ENCODE data around the gene RNF32.
"Not testable (repeated sequence)": the region's sequence is repeated elsewhere in the genome, so short reads cannot be mapped to it uniquely, and the experiment has no call there.

Gene RNF32

DNA sequence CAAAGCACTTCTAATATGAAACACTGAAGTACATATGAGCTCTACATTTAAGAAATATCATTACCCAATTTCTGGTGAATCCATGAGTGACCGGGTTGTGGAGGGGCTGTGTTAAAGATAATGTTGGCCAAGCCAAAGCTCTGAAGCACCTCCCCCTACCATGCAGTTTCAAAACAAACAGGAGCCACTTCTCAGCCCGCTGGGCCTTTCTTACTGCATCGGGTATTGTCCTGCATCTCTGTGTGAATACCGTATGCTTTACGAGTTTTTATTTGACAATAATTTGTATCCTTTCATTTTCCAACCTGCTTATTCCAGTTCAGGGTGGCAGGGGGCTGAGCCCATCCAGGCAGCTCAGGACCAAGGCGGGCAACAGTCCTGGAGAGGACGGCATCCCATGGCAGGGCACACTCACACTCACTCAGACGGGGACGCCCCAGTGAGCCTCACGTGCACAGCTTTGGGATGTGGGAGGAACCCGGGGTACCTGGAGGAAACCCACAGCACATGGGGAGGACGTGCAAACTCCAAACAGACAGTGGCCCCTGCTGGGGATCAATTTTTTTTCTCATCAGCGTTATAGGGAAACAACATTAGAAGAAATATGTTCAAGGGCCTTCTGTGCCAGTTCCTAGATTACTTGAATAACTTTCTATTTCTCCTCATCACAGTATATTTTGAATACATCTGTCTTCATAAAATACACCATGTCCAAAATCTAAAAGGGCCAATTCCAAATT lies 1.9 kb downstream of the RNF32 start:
- no peak for DNase-seq

DNA sequence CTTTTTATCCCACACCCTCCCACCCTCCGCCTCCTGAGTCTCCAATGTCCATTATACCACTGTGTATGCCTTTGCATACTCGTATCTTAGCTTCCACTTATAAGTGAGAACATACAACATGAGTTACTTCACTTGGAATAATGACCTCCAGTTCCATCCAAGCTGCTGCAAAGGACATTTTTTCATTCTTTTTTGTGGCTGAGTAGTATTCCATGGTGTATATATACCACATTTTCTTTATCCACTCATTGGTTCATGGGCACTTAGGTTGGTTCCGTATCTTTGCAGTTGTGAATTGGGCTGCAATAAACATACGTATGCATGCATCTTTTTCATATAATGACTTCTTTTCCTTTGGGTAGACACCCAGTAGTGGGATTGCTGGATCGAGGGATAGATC lies 6.8 kb downstream of the RNF32 start:
- not testable (repeated sequence) for DNase-seq

DNA sequence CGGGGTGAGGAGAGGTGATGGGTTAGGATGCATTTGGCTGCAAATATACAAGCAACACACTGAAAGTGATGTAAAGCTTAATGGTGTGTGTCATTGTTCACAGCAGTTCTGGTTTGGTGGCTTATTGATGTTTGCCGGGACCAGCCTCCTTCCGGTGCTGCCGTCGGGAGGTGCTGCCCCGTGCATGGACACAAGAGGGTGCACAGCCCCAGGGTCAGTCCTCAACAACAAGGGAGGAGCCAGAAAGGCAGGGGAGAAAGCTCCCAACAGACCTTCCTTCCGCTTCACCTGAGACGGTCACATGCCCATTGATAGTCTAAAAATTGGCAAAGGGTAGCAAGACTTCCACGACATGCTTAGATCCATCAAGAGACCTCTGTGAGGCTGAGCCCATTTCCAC lies 9.5 kb downstream of the RNF32 start:
- DNase-seq, result no peak

DNA sequence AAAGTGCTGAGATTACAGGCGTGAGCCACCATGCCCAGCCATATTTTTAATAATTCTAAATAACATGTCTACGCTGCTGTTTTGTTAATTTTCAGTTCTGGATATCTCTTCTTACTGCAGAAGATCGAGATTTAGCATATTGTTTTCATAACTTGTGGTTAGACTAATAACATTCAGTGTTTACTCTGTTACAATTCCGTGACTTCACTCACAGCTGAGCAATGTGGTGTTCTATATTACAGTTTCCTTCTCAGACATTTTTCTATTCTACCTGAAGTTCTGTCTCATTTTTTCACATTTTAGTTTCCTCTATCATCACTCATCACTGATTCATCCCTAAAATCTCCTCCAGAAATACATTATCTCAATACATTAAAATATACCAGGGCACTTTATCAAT lies 10.9 kb downstream of the RNF32 start:
- no peak for DNase-seq

DNA sequence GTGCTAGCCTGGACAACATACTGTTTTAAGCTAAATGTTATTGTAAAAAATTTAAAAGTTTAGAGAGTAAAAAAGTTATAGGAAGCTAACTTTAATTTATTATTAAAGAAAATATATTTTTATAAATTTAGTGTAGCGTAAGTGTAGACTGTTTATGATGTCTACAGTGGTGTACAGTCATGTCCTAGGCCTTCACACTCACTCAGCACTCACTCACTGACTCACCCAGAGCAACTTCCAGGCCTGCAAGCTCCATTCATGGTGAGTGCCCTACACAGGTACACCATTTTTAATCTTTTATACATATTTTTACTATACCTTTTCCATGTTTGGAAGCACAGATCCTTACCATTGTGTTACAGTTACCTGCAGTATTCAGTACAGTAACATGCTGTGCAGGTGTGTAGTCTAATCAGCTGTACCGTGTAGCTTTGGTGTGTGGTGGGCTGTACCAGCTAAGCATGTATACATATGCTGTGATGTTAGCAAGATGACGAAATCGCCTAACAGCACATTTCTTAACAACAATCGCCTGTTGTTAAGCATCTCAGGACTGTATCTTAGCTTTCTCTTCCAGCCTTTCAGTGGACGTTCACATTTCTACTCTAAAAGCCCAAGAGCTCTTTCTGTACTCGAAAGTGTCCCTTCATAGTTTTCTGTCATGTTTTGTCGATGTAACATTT lies 12.5 kb downstream of the RNF32 start:
- DNase-seq, result no peak

DNA sequence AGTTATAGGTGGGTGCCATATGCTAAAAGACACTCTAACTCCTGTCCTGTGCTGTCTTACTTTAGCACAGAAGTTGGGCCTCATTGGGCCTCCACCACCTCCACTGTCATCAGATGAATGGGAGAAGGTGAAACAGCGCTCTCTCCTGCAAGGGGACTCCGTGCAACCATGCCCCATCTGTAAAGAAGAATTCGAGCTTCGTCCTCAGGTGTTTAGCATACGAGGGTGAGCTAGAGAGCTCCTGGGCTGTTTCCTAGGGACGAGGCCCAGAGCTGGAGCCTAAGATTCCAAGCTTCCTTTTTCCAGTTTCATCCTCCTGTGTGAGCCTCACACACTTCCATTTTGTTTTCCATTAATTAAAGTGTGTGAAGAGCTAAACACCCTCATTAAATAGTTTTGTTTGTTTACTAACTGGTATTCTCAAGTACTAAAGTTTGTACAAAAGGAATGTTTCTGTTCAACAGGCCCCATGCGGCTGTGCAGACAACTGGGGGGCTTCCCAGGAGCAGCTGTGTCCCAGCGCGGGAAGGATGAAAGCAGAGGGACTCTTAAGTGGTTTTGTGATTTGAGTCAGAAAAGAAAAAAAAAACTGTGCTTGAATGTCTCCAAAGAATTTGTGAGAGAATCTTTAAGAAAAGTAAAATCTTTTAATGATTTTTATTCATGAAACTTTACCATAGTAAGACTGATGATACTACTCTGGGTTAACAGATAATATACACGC lies 14.1 kb downstream of the RNF32 start:
- no peak for DNase-seq

DNA sequence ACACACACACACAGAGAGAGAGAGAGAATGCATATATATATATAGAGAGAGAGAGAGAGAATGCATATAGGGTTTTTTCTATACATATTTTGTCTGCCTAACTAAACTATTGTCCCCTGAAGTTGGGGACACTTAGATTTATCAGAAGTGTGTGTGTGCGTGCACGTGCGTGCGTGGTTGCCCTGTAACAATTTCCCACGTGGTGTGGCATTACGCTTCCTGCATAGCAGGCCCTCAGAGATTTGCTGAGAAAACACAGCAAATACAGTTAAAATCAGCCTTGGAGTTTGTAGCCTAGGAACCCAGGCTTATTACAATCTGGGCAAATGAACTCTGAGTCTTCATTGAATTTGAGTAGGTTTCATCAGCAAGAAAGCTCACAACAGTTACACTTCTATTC lies 14.7 kb downstream of the RNF32 start:
- no peak for DNase-seq

DNA sequence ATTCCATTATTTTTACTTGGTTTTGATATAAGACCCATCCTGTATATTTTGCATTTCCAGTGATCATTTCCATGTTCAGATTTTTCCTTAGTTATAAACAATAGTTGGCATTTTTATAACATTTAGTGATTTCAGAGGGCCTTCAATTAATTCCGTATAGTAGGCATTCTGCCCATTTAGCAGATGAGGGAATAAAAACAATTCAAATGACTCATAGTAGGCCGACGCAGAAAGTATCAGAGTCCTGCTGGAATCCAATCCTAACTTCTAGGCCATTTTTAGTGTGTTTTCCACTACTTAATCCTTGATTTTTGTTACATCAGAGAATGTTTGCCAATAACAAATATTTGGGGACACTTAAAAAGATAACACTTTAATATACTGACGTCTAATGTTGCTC lies 15.4 kb downstream of the RNF32 start:
- no peak for DNase-seq

DNA sequence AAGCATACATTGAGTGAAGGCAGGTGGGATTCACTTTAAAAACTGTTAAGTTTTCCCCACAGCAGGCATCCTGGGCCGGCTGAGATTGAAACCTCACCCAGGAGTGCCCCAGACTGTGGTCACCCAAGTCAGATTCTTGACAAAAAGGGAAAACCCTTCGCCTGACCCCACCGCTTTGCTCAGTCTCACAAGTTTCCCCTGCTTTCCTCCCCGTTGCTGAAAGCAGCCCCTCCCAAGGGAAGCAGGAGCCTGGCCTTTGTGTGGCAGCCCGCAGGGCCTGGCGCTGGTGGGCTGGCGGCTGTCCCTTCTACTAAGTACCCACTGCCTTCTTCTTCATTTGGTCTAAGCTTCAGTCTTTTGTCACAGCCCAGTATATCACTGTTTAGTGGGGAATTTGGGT lies 16.0 kb downstream of the RNF32 start:
- DNase-seq, result no peak

DNA sequence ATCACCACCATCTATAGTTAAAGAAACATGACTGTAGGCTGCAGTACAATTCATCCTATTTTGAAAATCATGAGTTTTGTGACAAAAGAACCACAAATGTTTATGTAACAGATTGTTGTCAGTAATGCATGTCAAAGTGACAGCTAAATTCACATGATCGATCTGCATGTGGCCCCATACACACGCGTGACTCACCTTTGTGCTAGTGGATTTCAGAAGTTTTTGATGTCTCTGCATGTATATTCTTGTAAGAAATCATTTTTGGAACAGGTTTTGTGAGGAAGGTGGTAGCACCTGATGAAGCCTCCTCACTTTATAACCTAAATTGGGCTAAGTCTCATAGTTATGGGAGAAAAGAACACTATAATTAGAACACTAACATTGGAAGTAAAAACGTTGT lies 17.1 kb downstream of the RNF32 start:
- DNase-seq, result no peak

DNA sequence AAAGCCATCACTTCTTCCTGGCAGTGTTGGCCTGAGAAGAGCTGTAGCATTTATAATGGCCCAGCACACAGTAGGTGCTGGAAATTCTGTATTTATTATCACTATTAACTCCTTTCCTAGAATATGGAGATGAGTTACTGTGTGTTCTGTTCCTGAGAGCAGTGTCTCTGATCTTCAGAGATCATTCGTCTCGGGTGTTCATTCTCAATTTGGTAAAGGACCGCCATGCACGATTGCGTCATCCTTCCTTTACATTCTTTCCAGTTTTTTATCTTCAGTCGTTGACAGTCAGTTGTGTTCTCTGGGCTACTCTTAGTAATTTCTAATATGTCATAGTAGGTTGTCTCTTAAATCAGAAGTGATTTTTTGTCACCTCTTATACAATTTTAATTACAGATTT lies 18.6 kb downstream of the RNF32 start:
- no peak for DNase-seq

DNA sequence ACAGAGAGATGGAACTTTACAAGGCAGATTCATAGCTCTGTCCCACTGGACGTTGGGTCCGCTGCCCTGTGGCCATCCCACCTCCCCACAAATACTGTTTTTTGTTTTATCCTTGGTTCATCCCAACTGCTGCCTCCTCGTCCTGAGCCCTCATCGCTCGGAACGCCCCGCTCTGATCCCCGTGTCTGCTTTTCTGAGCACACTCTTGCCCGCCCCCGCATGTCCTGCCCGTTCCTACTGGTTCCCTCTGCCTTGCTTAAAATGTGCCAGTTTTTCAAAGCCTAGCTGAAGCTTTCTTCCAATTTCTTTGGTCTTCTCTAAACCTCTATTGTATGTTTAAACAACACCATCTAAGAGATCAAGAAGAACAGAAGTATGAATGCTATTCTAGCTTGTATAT lies 19.4 kb downstream of the RNF32 start:
- no peak for DNase-seq

DNA sequence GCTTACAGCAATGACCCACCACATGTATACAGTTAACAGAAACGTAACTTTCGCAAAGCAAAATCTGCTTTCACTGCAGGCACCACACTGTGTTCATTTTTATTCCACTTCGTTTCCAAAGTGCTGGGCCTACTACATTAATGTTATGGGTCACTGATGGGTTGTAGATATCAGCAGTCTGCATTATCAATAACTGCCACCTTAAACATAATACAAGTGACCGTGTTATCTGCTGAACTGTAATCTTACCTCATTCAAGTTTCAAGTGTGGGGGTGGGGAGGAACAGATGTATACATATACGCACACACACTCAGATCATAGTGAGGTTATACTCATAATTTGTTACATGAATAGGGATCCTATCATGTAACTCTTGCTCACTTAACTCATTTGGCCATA lies 21.1 kb downstream of the RNF32 start:
- DNase-seq, result no peak

DNA sequence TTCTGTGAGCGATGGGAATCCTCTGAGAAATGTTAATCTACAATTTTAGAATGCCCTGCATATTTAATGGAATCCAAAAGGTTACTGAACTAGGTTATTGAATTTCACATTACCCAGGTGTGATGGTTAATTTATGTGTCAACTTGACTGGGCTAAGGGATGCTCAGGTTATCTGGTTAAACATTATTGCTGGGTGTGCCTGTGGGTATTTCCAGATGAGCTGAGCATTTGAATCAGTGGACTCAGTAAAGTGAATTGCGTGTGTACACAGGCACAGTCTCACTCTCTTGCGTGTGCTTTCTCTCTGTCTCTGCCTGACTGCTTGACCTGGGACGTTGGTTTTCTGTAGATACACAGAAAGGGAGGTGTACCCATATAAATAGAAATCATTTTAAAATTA lies 21.7 kb downstream of the RNF32 start:
- no peak for DNase-seq

DNA sequence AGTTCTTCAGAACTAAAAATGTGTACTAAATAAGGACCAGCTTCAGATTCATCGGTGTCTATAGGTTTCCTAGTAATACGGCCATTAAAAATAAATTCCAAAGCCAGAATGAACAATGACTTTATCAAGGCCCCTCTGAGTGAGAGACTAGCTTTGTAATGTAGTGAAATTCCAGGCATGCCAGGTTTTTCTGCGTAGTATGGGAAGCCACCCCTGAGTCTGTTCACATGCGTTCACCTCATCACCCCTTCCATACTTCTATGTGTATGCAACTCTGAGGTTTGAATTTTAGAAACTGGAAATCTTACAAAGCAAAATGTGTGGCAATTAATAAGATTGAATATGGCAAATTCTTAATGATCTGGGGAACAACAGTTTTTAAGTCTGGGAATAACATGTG lies 24.5 kb downstream of the RNF32 start:
- DNase-seq, result no peak

DNA sequence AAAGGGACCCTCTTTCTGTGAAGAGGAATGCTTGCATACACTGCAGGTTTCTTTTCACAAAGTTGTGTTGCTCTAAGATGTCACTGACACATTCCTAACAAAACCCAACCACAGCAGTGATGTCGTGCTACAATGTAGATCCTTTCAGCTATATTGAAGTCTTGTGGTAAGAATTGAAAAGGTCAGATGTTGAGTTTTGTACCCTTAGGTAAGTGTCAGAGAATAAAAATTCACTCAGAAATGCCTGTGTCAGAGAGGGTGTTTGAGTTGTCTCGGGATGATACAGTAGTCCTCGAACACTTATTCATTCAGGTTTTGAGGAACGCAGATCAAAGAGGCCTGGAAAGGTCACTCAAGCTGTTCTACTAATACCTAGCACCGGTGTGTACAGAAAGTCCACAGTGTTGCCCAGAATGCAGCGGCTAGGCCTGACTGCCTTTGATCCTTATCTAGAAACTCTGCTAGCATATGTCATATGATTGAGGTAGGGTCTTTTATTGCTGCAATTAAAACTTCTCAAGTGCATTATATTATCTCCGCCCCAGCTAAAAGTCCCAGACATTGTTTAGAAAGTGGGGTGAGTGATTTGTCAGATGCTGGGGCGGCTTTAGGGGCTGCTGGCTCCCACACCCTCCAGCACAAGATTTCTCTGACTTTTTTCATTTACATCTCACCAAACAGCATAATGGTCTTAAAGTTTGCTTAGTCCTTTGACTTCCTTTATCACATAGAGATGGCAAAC lies 26.0 kb downstream of the RNF32 start:
- no peak for DNase-seq

DNA sequence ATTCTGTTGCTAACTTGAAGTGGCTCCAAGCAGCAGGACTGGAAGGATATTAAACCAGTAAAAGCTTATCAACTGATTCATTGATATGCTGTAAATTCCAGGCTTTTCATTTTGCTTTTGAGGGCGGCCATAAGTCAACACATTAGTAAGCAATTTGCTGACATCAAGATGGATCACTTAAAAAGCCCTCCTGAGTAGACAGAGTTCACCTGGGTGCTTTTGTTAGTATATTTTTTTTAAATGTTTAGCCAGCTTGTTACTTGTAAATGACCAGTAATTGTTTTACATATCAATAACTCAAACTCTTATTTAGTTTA lies 26.5 kb downstream of the RNF32 start:
- peak; percentile 56 for DNase-seq

DNA sequence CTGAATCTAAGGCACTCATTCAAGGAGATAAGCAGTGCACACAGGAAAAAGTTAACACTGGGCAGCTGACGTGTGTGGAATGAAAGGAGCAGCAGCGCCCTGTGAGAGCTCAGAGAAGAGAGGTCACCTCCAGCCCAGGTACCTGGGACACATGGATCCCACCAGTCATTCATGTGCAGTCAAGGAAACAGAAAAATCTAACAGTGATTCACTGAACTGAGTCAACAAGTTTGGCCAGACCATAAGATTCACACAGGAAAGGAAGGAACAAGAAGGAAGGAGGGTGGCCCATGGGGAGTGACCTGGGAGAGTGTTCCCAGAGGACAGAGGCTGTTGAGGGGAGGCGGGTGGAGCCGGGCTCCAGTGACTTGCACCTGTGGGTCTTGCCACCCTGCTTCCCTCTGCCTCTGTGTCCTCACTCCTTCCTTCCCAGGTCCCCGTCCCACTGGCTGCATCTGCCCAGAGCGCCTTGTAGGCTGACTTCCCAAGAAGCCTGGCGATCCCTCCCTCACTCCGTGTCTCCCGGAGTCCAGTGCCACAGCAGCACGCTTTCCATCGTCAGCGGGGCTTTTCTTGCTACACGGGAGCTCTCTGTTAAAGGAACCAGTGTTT lies 27.7 kb downstream of the RNF32 start:
- DNase-seq, result peak; percentile 4

DNA sequence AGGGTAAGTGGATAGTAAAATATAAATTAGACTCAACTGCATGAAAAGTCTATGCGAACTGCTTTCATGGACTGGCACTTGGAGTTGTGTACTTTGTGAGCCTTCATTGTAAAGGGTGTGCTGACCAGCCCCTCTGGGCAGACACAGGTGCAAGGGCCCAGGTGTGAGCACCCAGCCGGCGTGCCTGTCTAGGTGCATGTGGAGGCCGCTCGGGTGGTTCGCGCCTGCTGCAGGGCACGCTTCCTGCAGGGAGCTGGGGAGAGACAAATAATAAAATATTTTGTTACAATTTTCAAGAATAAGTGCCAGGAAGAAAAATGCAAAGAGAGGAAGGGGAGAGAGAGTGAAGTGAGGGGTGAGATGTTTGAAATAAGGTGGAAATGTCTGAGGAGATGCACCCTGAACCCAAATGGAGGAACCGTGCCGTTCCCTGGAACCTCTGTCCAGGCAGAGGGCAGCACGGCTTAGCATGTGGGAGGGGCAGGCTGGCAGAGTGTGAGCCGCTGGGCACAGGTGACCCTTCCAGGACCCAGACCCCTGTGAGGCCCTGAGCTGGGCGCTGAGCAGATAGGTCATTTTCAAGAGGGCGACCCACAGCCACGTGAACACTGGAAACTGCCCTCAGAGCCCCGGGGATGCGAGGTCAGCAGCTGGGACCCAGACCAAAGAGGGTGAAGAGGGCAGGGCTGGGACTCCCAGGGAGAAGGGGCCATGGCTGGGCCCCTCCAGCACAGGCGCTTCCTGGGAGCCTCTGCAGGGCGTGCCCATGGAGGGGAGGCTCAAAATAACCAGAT lies 28.7 kb downstream of the RNF32 start:
- DNase-seq, result peak; percentile 23

DNA sequence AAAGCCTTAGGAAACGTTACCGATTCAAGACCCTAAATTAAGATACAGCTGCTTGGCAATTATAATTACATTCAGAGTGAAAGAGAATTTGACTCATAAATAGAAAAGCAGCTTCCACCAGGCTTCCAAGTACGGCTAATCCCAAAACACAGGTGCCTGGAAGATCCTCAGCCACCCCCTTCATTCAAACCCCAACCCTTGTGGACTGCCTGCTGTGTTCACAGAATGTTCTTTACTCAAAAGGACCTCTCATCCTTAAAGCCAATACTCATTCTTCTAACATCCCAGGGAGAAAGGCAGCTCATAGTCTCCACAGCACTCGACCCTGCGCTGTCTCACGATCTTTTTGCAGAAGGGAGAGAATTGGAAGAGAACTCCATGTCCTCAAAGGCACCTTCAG lies 32.9 kb downstream of the RNF32 start:
- DNase-seq, result no peak

DNA sequence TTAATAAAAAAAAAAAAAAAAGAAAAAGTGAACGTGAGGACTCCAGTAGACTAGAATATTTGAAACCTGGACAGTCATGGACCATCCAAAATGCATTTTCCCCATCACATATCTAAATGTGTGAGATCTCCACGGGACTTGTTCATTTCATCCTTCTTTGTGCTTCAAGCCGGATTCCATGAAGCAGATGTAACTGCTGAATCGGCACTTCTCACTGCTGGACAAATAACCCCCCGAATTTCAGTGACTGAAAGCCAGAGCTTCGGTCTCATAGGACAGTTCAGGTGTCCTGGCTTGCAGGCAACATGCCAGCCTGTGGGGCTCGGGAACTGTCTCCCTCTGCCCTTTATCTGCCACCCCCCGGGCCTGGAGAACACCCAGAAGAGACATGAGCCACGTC lies 33.3 kb downstream of the RNF32 start:
- DNase-seq, result no peak

DNA sequence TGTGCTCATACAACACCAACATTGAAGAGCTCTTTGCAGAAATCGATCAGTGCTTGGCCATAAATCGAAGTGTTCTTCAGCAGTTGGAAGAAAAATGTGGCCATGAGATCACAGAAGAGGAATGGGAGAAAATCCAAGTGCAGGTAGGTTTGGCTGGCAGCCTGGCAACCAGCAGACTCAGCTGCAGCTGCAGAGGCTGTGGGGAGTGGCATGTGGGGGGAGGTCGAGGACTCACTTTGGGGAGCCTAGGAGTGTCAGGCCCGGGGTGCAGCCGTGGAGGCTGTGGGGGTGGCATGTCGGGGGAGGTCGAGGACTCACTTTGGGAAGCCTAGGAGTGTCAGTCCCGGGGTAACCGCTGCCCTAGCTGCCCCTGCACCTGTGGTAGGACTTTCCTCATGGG lies 35.1 kb downstream of the RNF32 start:
- no peak for DNase-seq

All from NCI-H774 (cell line).